IPS-18c (cell line): Measurements from ENCODE around the gene HOXA3.

Experiments used
- H3K4me3 ChIP-seq: 2 replicates; pipeline ENCODE4 v1.7.0; 2013; ENCODE audit warnings: low read depth, mild to moderate bottlenecking, low read length, moderate library complexity; ENCODE audit not compliant: insufficient read depth
- H3K9me3 ChIP-seq: one replicate; pipeline ENCODE4 v1.6.1; 2013; ENCODE audit warnings: mild to moderate bottlenecking, low read length, moderate library complexity; ENCODE audit not compliant: control insufficient read depth, insufficient read depth

HOXA3 gene

GRCh38 chr7:27131390-27131819 lies 21.0 kb downstream of the HOXA3 start:
- Histone ChIP-seq H3K4me3 (no peak overlapping the region), H3K9me3 (no peaks in the 10 kb centered on the region)

GRCh38 chr7:27130540-27131389 lies 21.6 kb downstream of the HOXA3 start, which contains the start of gene HOXA4:
Gene HOXA4, minus strand, starts transcription at chr7:27130757. Its CDS starts 24 bp downstream, at chr7:27130733.
- H3K4me3 ChIP-seq, result peak within 1 kb of the TSS; percentile 57
- no peaks in the 10 kb centered on the region for H3K9me3 ChIP-seq

DNA sequence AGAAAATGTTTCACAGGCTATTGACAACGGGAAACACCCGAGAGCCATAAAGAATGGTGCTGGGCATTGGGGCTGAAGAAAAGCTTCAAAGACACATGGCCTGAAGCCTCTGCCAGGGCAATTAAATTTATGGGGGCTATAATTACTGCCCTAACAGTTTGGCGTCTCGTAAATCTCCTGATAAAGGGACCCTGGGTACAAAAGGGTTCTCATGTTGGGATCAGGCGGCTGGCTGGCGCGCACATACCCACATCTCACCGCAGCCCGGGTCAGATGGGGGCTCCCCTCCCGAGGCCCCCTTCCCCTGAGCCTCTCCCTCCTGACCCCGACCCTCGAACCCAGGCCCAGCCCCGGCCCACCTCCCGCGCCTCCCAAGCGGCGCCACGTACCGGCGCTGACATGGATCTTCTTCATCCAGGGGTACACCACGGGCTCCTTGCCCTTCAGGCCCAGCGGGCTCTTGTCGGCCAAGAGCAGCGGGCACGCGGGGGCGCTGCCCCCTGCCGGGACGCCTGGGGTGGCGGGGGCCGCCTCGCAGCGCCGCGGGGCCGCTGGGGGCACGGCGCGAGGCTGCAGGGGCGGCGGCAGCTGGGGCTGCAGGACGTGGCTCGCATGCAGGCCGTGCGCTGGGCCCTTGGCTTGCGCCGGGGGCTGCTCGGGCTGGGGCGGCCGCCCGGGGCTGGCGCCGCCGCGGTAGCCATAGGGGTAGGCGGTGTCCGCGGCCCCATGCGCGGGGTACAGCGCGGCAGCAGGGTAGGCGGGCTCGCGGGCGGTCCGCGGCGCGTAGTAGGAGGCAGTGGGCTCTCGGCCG lies 22.4 kb downstream of the HOXA3 start:
- Histone ChIP-seq H3K4me3 (peak overlapping the region; percentile 57; the same call in 1 of the 2 replicates), H3K9me3 (peaks cover 2% of the 10 kb centered on the region)

- Histone ChIP-seq H3K4me3 (no peak overlapping the region), H3K9me3 (peaks cover 2% of the 10 kb centered on the region)
Measured at GRCh38 chr7:27128776-27129728, 23.3 kb downstream of the HOXA3 start.

GRCh38 chr7:27128034-27128433 lies 24.3 kb downstream of the HOXA3 start:
- Histone ChIP-seq H3K4me3 (no peak overlapping the region), H3K9me3 (peaks cover 2% of the 10 kb centered on the region)

GRCh38 chr7:27126596-27127327 lies 25.6 kb downstream of the HOXA3 start:
- Histone ChIP-seq H3K4me3 (no peak overlapping the region), H3K9me3 (peaks cover 2% of the 10 kb centered on the region)

GRCh38 chr7:27125986-27126394 lies 26.4 kb downstream of the HOXA3 start:
- peaks cover 2% of the 10 kb centered on the region for H3K9me3 ChIP-seq
- no peak overlapping the region for H3K4me3 ChIP-seq

- Histone ChIP-seq H3K9me3 (peaks cover 2% of the 10 kb centered on the region), H3K4me3 (no peak overlapping the region)
Measured at GRCh38 chr7:27124902-27125689, 27.3 kb downstream of the HOXA3 start.

DNA sequence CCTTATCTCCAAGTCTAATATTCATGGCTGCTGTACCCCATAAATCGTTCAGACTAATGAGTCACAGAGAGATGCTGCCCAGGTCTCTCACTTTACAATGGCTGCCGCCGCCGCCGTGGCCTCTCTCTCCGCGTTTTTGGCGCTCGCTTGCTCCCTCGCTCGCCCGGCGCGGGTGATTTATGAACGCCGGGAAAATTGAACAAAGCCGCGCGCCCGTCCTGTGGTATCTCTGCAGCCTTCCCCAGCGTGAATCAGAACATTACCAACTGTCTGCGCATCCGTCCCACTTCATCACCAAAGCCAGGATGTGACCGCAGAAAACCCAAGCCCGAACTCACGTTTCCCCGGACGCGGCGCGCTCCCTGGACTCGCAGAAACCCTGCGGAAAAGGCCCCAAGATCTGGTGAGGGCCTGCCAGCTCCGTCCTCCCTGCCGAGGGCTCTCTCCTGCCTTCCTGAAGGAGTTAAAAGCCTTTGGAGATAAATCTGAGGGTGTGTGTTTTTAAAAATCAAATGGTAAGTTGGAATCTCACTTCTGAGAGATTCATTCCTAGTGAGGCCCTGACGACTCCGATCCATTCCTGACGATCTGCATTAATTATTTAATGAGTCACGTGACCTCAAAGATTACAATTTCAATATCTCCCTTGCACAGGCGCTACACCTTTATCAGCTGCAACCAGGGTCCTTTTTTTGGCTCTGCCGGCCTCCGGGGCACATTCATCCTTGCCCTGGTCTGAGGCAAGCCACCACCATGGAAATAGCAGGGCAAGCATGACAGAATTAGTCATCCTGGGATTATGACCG lies 28.1 kb downstream of the HOXA3 start:
- no peak overlapping the region; the same call in 1 of the 2 replicates for H3K4me3 ChIP-seq
- H3K9me3 ChIP-seq, result peaks cover 2% of the 10 kb centered on the region

GRCh38 chr7:27123477-27124053 lies 28.8 kb downstream of the HOXA3 start:
- Histone ChIP-seq H3K9me3 (peaks cover 2% of the 10 kb centered on the region), H3K4me3 (no peak overlapping the region)

DNA sequence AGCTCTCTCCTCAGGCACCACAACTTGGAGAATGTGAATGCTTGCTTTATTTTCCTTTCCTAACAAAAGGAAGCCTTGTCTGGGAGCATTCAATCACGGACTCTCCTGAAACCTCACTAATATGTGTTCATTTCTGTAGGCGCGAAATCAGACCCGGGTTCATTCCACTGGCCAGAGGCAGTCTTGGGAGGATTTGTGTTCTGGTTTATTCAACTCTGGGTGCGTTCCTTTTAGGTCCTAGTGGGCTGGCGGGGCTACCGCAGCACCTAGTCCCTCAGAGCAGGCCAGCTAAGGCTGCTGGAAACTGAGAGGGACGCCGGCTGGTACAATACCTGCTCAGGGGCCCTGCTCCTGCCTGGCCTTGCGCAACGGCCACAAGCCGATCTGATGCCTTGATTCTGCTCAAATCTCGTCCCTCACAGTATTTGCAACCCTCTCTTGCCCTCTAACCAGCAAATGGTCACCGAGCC lies 29.3 kb downstream of the HOXA3 start:
- H3K9me3 ChIP-seq, result peaks cover 2% of the 10 kb centered on the region
- H3K4me3 ChIP-seq, result no peak overlapping the region

DNA sequence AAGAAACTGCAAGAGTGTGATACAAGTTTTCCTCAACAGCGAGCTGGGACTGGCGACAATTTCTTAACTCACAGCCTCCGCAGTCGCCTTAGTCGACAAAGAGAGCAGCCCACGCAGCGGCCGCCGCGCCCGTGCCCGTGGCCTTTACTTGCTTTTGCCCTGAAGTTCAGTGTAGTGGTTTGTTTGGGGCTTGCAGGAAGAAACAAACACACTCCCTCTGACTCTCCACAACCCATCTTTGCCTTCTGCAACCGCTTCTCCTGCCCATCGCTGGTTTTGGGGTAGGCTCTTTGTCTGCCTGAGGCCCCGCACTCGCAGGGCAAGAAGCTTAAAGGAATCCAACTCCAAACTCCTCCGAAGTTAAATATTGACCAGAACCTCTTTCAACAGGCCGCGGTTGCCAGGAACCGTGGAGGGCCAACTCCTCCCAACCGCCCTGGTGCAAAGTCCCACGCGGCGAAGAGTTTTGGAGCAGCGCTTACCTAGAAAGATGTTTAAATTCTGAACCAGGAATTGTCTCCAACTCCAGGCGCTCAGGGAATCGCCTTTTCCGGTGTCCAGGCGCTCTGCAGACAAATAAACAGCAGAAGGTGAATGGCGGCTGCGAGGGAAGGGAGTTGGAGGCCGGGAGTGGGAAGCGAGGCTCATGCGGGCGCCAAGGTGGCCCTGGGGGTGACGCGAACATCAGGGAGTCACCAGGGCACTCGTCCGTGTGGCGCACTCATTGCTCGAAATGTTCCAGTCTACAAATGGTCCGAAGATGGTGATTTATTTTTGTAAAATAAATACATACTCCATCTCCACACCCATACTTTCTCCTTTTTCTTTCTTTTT lies 30.1 kb downstream of the HOXA3 start:
- no peak overlapping the region for H3K4me3 ChIP-seq
- peaks cover 2% of the 10 kb centered on the region for H3K9me3 ChIP-seq

DNA sequence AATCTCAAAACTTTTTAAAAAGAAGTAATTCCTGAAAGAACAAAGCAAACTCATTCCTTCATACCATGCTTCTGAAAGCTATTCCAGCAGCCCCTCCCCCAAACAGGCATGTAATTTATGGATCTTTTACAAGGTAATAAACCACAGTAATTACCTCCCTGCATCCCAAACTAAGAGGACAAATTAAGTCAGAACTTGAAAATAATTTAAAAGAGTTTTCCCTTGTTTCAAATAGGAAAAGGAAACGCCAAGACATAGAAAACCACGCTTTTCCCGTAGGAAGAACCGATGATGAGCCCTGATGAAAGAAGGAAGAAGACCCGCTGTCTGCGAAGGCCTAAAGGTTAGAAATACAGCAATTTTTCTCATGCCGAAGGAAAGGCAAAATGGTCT lies 30.7 kb downstream of the HOXA3 start:
- Histone ChIP-seq H3K9me3 (peaks cover 2% of the 10 kb centered on the region), H3K4me3 (no peak overlapping the region)

DNA sequence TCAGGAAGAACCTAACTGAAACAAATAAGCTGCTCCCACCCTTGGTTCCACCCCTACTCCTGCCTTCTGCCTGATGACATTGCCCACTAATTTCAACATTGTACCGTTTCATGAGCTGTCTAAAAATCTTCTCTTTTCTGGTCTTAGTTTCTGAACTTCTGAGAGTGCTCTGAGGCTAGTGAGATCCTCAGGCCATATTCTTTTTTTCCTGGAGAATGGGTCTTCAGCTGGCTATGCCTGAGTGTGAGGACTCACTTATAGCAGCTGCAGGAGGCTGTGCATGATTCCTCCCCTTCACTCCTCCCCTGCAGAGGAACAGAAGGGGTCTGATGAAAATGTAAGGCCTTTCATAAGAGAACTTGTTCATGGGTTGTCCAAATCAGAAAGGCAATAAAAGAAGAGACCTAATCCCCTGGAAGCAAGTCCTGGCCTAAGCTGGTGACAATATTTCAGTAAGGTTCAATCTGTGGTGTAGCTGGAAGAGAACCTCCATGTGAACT lies 32.9 kb downstream of the HOXA3 start:
- H3K4me3 ChIP-seq, result no peak overlapping the region
- peaks cover 10% of the 10 kb centered on the region for H3K9me3 ChIP-seq
